Measurements from ENCODE around the gene ABCA8. TPM values are rescaled to one million over a fixed set of nuclear protein-coding genes. Genes with fewer than 3 reads are reported as not detected.

ABCA8 gene
- total and polyA plus RNA-seq, 4 donors, result 9.7 to 146 (median 52.2) TPM

DNA sequence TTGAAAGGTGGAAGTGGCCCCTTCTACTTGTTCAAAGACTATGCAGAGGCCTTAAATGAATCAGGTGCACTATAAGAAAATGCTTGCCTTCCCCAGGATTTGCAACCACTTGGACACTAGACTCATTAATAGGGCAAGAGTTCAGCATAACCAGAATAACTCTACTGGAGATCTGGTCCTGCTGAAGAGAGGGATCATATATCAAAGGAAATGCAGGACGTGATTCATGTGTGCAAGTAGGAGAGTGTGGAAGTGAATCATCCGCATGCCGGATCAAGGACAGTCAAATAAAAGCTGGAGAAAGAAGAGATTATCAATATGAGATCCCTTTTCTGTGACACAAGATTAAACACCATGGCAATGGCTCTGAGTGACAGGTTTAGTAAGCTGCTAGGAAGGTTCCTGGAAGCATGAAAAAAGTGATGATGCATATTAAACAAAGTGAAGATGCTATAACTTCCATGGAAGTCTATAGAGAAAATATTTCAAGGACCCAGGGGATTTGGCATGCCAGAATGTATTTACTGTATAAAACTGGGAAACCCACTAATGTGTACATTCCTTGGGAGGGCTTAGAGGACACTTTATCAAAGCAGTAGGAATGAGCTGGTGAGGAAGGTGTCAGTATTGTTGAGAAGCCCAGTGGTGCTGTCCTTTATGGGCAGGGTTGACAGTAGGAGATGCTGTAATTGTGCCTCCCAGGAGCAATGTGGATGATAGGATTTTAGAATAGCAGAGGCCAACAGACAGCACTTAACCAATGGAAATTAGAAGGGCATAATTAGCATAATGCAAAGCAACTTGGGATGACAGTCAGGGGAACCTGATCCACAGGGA, 133.1 kb downstream of the ABCA8 start:
- Histone ChIP-seq H3K4me1 (ENCODE audit: control insufficient read depth, insufficient read depth, low read length) (no peaks in the 10 kb centered on the region), H3K9me3 (ENCODE audit: control insufficient read depth, insufficient read depth, low read length) (no peaks in the 10 kb centered on the region), H3K4me3 (ENCODE audit: low read depth, low read length) (no peak overlapping the region), H3K36me3 (ENCODE audit: control insufficient read depth, insufficient read depth, low read length) (no peaks in the 10 kb centered on the region), H3K27me3 (ENCODE audit: control insufficient read depth, insufficient read depth, low read length) (no peaks in the 10 kb centered on the region), H3K27ac (ENCODE audit: low read depth, low read length) (no peak overlapping the region)
- peak in 2 of 6 donors; percentile 4 to 32 for DNase-seq (ENCODE audit: low read depth in 4 of 6, low spot score in 6 of 6)
- 45% methylated on average over 1 of the region's 3 CpGs for WGBS (ENCODE audit: insufficient coverage)

DNA sequence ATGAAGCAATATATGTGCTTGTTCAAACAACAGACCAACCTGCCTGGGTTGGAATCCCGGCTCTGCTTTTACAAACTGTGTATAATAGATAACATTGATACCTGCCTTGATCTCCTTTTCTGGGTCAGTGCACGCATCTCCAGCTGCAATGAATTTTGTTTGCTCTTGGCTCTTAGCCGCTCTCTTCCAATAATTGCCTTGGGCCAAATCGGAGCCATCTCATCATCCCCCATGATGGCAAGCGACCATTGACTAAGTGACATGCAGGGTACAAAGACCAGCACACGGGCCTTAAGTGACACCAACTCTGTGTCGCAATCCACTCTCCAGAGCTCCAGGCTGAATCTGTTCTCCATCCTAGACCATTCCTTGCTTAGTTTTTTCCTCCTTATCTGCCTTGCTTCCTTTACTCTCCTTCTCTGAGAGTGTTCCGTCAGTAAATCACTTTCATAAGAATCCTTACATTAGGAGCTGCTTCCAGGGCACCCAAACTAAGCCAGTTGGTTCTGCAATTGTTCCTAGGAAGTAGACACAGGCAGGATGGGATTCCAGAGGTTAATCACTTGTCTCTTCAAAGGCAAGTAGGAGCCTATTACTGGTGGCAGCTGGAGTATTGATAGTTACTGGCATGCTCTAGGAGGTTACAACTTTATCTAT, 134.2 kb downstream of the ABCA8 start:
- no peak overlapping the region for H3K4me3 ChIP-seq (ENCODE audit: low read depth, low read length)
- no peaks in the 10 kb centered on the region for H3K27me3 ChIP-seq (ENCODE audit: control insufficient read depth, insufficient read depth, low read length)
- no peaks in the 10 kb centered on the region for H3K9me3 ChIP-seq (ENCODE audit: control insufficient read depth, insufficient read depth, low read length)
- no peak for DNase-seq (ENCODE audit: low read depth in 4 of 6, low spot score in 6 of 6)
- WGBS (ENCODE audit: insufficient coverage), result 91% methylated on average over 7 of the region's 8 CpGs
- no peaks in the 10 kb centered on the region for H3K4me1 ChIP-seq (ENCODE audit: control insufficient read depth, insufficient read depth, low read length)
- H3K36me3 ChIP-seq (ENCODE audit: control insufficient read depth, insufficient read depth, low read length), result no peaks in the 10 kb centered on the region
- no peak overlapping the region for H3K27ac ChIP-seq (ENCODE audit: low read depth, low read length)

DNA sequence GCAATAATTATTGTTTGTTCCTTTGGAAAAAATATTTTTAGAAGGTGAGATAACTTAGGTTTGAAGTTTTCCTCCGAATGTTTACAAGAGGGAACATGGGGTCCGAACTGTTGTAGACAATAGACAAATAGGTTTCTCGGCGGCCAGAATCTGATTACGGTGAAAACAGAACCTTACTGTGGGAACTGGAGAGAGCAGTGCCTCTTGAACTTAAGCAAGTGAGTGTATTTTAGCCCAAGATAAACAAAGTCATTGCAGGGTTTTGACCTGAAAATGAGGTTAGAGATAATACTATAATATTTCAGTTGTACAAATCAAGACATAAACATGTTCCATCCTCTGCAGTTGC, 134.7 kb downstream of the ABCA8 start:
- H3K4me3 ChIP-seq (ENCODE audit: low read depth, low read length), result no peak overlapping the region
- no peaks in the 10 kb centered on the region for H3K27me3 ChIP-seq (ENCODE audit: control insufficient read depth, insufficient read depth, low read length)
- no peaks in the 10 kb centered on the region for H3K36me3 ChIP-seq (ENCODE audit: control insufficient read depth, insufficient read depth, low read length)
- H3K27ac ChIP-seq (ENCODE audit: low read depth, low read length), result no peak overlapping the region
- H3K9me3 ChIP-seq (ENCODE audit: control insufficient read depth, insufficient read depth, low read length), result no peaks in the 10 kb centered on the region
- no peaks in the 10 kb centered on the region for H3K4me1 ChIP-seq (ENCODE audit: control insufficient read depth, insufficient read depth, low read length)
- 63% methylated on average over 5 of the region's 5 CpGs for WGBS (ENCODE audit: insufficient coverage)
- DNase-seq (ENCODE audit: low read depth in 4 of 6, low spot score in 6 of 6), result no peak

DNA sequence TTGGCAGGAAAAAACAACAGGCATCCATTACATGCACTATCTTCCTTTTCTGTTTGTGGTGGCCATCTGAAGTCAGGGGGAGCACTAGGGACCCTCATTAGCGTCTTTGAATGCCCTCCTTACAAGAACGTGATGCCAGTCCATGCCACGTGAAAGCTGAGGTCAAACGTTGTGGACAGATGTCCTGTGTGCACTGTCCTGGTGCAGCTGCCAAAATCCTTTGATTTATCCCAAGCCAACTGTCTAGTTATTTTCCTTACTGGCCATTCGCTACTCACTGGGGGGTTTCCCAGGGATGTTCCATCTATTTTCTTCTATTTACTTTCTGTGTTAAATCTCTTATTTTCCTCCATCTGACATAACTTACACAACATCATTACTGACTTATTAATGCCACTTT, 135.7 kb downstream of the ABCA8 start:
- no peak for DNase-seq (ENCODE audit: low read depth in 4 of 6, low spot score in 6 of 6)
- WGBS (ENCODE audit: insufficient coverage), result 74% methylated on average over 5 of the region's 5 CpGs

More for the DNA sequence above, 135.7 kb downstream of the ABCA8 start:
- Histone ChIP-seq H3K4me1 (ENCODE audit: control insufficient read depth, insufficient read depth, low read length) (no peaks in the 10 kb centered on the region), H3K4me3 (ENCODE audit: low read depth, low read length) (no peak overlapping the region), H3K27me3 (ENCODE audit: control insufficient read depth, insufficient read depth, low read length) (no peaks in the 10 kb centered on the region), H3K9me3 (ENCODE audit: control insufficient read depth, insufficient read depth, low read length) (no peaks in the 10 kb centered on the region), H3K27ac (ENCODE audit: low read depth, low read length) (no peak overlapping the region), H3K36me3 (ENCODE audit: control insufficient read depth, insufficient read depth, low read length) (no peaks in the 10 kb centered on the region)

Other genes with a start within 250 kb of the ABCA8 start
- gene ABCA9, start 105.5 kb upstream of the ABCA8 start, total RNA-seq, result 10 to 100 TPM; 37.1 to 68.3 TPM
- gene ABCA9, start 105.5 kb upstream of the ABCA8 start, polyA plus RNA-seq (ENCODE audit: insufficient read length in 2 of 2), result 10 to 100 TPM in 1 of 2 donors, 1 to 10 TPM in 1; 5.9 to 17.6 TPM
- gene ABCA6, start 186.5 kb upstream of the ABCA8 start, total RNA-seq, result 10 to 100 TPM in 1 of 2 donors, 1 to 10 TPM in 1; 7.9 to 17.9 TPM
- 1 to 10 TPM in 1 of 2 donors, under 1 TPM in 1; 0.93 to 1.6 TPM for gene ABCA6, start 186.5 kb upstream of the ABCA8 start, polyA plus RNA-seq (ENCODE audit: insufficient read length in 2 of 2)